Endothelial cell of umbilical vein (primary cell): Measurements from ENCODE around the gene ACSF3. TPM values are rescaled to one million over a fixed set of nuclear protein-coding genes. Genes with fewer than 3 reads are reported as not detected.

Experiments used
- BruUV-seq: library from RNA; stranded (reverse); fragments of 400-500 nt; replicated peaks from 2 replicates; lab custom pipeline; 2021; lab: Mats Ljungman, UMichigan
- CTCF ChIA-PET: fragments of 300-600, 350-600 bp; sonication (Branson Sonifier 250); formaldehyde crosslinking; loops from one replicate; lab custom pipeline; 2021; ENCODE audit warnings: antibody characterized with exemption, inconsistent platforms; lab: Charles Lee
- POLR2A ChIA-PET: fragments of 300-600, 350-600 bp; sonication (Branson Sonifier 250); formaldehyde crosslinking; loops from one replicate; lab custom pipeline; 2021; ENCODE audit warnings: antibody characterized with exemption, inconsistent platforms; lab: Charles Lee
- DNase-seq: peaks from one replicate; pipeline ENCODE4 v3.0.0-alpha.2; 2011; ENCODE audit warnings: low read depth, low spot score
- FAIRE-seq: peaks from 2 replicates; lab custom pipeline; 2011; peaks lifted over from hg19 to GRCh38; lab: Jason Lieb, UNC
- H2AFZ ChIP-seq: 2 replicates; pipeline ENCODE4 v1.6.0; 2012; ENCODE audit warnings: low read depth, low read length, control low read depth, inconsistent platforms
- H3K27ac ChIP-seq: 2 replicates; pipeline ENCODE4 v1.5.1; 2011; ENCODE audit warnings: low read depth, mild to moderate bottlenecking, control low read depth, low read length, moderate library complexity; ENCODE audit not compliant: insufficient read depth
- H3K27me3 ChIP-seq, 2 experiments: 2 replicates each; pipeline versions ENCODE4 v1.6.0 to v1.6.1; 2011; ENCODE audit warnings: low read length in 2 of 2, mixed read lengths in 1 of 2; ENCODE audit not compliant: control insufficient read depth in 2 of 2, insufficient read depth in 2 of 2
- H3K36me3 ChIP-seq, 2 experiments: 2 replicates in 1 of 2; 3 replicates in 1 of 2; pipeline ENCODE4 v1.5.1; 2011; ENCODE audit warnings: low read length in 2 of 2, mild to moderate bottlenecking in 1 of 2, moderate library complexity in 1 of 2; ENCODE audit not compliant: control insufficient read depth in 2 of 2, insufficient read depth in 2 of 2; ENCODE audit errors: extremely low read depth in 1 of 2
- H3K4me1 ChIP-seq: 3 replicates; pipeline ENCODE4 v1.5.1; 2011; ENCODE audit warnings: mild to moderate bottlenecking, low read length; ENCODE audit not compliant: control insufficient read depth, insufficient read depth; ENCODE audit errors: extremely low read depth
- H3K4me2 ChIP-seq: 2 replicates; pipeline ENCODE4 v1.6.1; 2011; ENCODE audit warnings: low read length, control low read depth, mixed read lengths; ENCODE audit not compliant: insufficient read depth
- H3K4me3 ChIP-seq, 3 experiments: fragments of 200-600 bp in 1 of 3; sonication (generic), shearing (Covaris generic) in 1 of 3; replicated peaks in 1 of 3; 2 replicates each; pipeline ENCODE4 v1.5.1; 2011 to 2016; ENCODE audit warnings: control low read depth in 3 of 3, low read length in 3 of 3, mild to moderate bottlenecking in 2 of 3, inconsistent platforms in 1 of 3, low read depth in 1 of 3, moderate library complexity in 1 of 3; ENCODE audit not compliant: insufficient read depth in 1 of 3
- H3K79me2 ChIP-seq: 2 replicates; pipeline ENCODE4 v1.6.0; 2012; ENCODE audit warnings: low read length, inconsistent platforms; ENCODE audit not compliant: control insufficient read depth, insufficient read depth
- H3K9ac ChIP-seq: replicated peaks from 2 replicates; pipeline ENCODE3; 2011; ENCODE audit warnings: low read length, control low read depth; ENCODE audit not compliant: insufficient read depth; ENCODE audit errors: extremely low read depth
- H3K9me1 ChIP-seq: replicated peaks from 3 replicates; pipeline ENCODE4 v1.6.0; 2011; ENCODE audit warnings: mild to moderate bottlenecking, low read length; ENCODE audit not compliant: control insufficient read depth, insufficient read depth; ENCODE audit errors: extremely low read depth
- H3K9me3 ChIP-seq: replicated peaks from 2 replicates; pipeline ENCODE4 v1.5.1; 2012; ENCODE audit warnings: low read length, inconsistent platforms; ENCODE audit not compliant: control insufficient read depth, insufficient read depth
- H4K20me1 ChIP-seq: replicated peaks from 2 replicates; pipeline ENCODE3; 2011; ENCODE audit warnings: mild to moderate bottlenecking, low read length; ENCODE audit not compliant: control insufficient read depth, insufficient read depth; ENCODE audit errors: extremely low read depth
- CTCF ChIP-seq, 2 donors: IDR thresholded peaks; 1 replicate in 1 of 2; 2 replicates in 1 of 2; pipeline ENCODE4 v1.5.1; 2011; ENCODE audit warnings: low read length in 2 of 2, mild to moderate bottlenecking in 2 of 2, moderate library complexity in 2 of 2, control low read depth in 1 of 2, inconsistent platforms in 1 of 2, low read depth in 1 of 2; ENCODE audit not compliant: insufficient read depth in 1 of 2; ENCODE audit errors: extremely low read depth in 1 of 2
- EZH2 ChIP-seq: IDR thresholded peaks from 2 replicates; pipeline ENCODE4 v1.6.1; 2012; ENCODE audit warnings: borderline replicate concordance, low read depth, mild to moderate bottlenecking, moderate library complexity, low read length, inconsistent platforms; ENCODE audit not compliant: severe bottlenecking
- FOS ChIP-seq: IDR thresholded peaks from 2 replicates; pipeline ENCODE4 v1.6.1; 2011; ENCODE audit warnings: mild to moderate bottlenecking, low read length, moderate library complexity, borderline replicate concordance; ENCODE audit not compliant: insufficient read depth
- GATA2 ChIP-seq: IDR thresholded peaks from 2 replicates; pipeline ENCODE4 v1.7.0; 2011; ENCODE audit warnings: low read depth, mild to moderate bottlenecking, moderate library complexity, mixed read lengths, low read length; ENCODE audit not compliant: insufficient read length, insufficient read depth
- JUN ChIP-seq: IDR thresholded peaks from 2 replicates; pipeline ENCODE4 v1.6.1; 2011; ENCODE audit warnings: borderline replicate concordance, low read depth; ENCODE audit not compliant: insufficient read length, insufficient read depth
- MAX ChIP-seq: IDR thresholded peaks from 2 replicates; pipeline ENCODE4 v1.6.1; 2011; ENCODE audit not compliant: insufficient read depth, insufficient read length
- MYC ChIP-seq: IDR thresholded peaks from one replicate; pipeline ENCODE4 v1.6.1; 2011; ENCODE audit warnings: mild to moderate bottlenecking, low read depth, low read length
- POLR2A ChIP-seq: IDR thresholded peaks from 2 replicates; pipeline ENCODE4 v1.6.1; 2012; ENCODE audit warnings: low read depth, mild to moderate bottlenecking, control low read depth, low read length
- POLR2AphosphoS5 ChIP-seq: IDR thresholded peaks from 2 replicates; pipeline ENCODE4 v1.6.1; 2012; ENCODE audit warnings: low read depth, mild to moderate bottlenecking, control low read depth, low read length, moderate library complexity; ENCODE audit not compliant: insufficient read depth
- dilution Hi-C: fragments of 300-500 bp; cut with MboI; formaldehyde crosslinking; loops from one replicate; pipeline ENCODE4 v1.15.0; 2019; ENCODE audit warnings: low sequenced_read_pairs; ENCODE audit not compliant: extremely low pct_ligation_motif_present
- intact Hi-C: fragments of 100-400 bp; cut with micrococcal nuclease; formaldehyde crosslinking; loops from one replicate; pipeline ENCODE4 v1.10.0; 2022
- polyA plus RNA-seq, 4 experiments: library from polyadenylated mRNA; depleted of rRNA in 3 of 4; stranded (reverse) in 3 of 4; unstranded in 1 of 4; fragments of >200 nt; gene quantifications; 2 replicates each; pipeline versions ENCODE4 v1.2.1 to v1.2.3, GENCODE V29; 2011 to 2012; ENCODE audit warnings: missing spikeins in 1 of 4
- total RNA-seq: library from RNA; stranded (reverse); gene quantifications from 2 replicates; pipeline ENCODE4 v1.2.3, GENCODE V29; 2021

ACSF3 gene
- total and polyA plus RNA-seq, 2 donors (not counting 3 experiments of a cell fraction or from before 2014, with no cell fraction given): 18.6 to 33.2 TPM

- no peak for FAIRE-seq
- intact Hi-C loops (no loop called here), dilution Hi-C loops (loop anchor here (25.0 kb wide), 1 partner anchor 182 kb away; no protein-coding TSS in a partner anchor)
- Histone ChIP-seq H3K27ac (no peak overlapping the region), H3K27me3 (no peaks in the 10 kb centered on the region), H3K4me1 (no peaks in the 10 kb centered on the region), H3K9ac (no peak overlapping the region), H4K20me1 (no peaks in the 10 kb centered on the region), H3K79me2 (no peaks in the 10 kb centered on the region), H3K9me3 (no peaks in the 10 kb centered on the region), H3K4me2 (no peak overlapping the region), H3K4me3 (no peak overlapping the region), H2AFZ (no peak overlapping the region), H3K9me1 (no peaks in the 10 kb centered on the region), H3K36me3 (peaks cover 0 to 9% of the 10 kb centered on the region in 2 experiments)
- TF ChIP-seq POLR2AphosphoS5 (no peak), CTCF (IDR thresholded peaks at IDR 0.05; ENCODE audit: extremely low read depth in 1 of 2, insufficient read depth in 1 of 2, low read depth in 1 of 2, low read length in 2 of 2) (no peak), POLR2A (no peak), MYC (no peak), JUN (no peak), GATA2 (no peak), EZH2 (no peak), FOS (no peak), MAX (no peak)
- ChIA-PET CTCF (no interaction called here), POLR2A (no interaction called here)
- no TSS peak for BruUV-seq
- DNase-seq: no peak
Measured at GRCh38 chr16:89144681-89145080, 51.0 kb downstream of the ACSF3 start.
